Astrocyte (in vitro differentiated cells and primary cell): Measurements from ENCODE around the gene TMEM269. TPM values are rescaled to one million over a fixed set of nuclear protein-coding genes. Genes with fewer than 3 reads are reported as not detected.

Experiments used
- DNase-seq: peaks from one replicate; pipeline ENCODE4 v3.0.0-alpha.2; 2010; ENCODE audit warnings: low read depth
- FAIRE-seq: peaks from 2 replicates; lab custom pipeline; 2011; peaks lifted over from hg19 to GRCh38; lab: Jason Lieb, UNC
- H2AFZ ChIP-seq: 2 replicates; pipeline ENCODE4 v1.6.0; 2012; ENCODE audit warnings: low read depth, low read length, inconsistent platforms
- H3K27ac ChIP-seq: 2 replicates; pipeline ENCODE4 v1.5.1; 2011; ENCODE audit warnings: low read depth, low read length, inconsistent platforms
- H3K27me3 ChIP-seq: 2 replicates; pipeline ENCODE4 v1.6.0; 2011; ENCODE audit warnings: low read length, inconsistent platforms; ENCODE audit not compliant: insufficient read depth
- H3K36me3 ChIP-seq: 2 replicates; pipeline ENCODE4 v1.5.1; 2011; ENCODE audit warnings: low read length, inconsistent platforms; ENCODE audit not compliant: insufficient read depth
- H3K4me1 ChIP-seq: 2 replicates; pipeline ENCODE4 v1.5.1; 2011; ENCODE audit warnings: low read length, inconsistent platforms; ENCODE audit not compliant: insufficient read depth
- H3K4me2 ChIP-seq: 2 replicates; pipeline ENCODE4 v1.6.0; 2012; ENCODE audit warnings: low read length, inconsistent platforms
- H3K4me3 ChIP-seq: 2 replicates; pipeline ENCODE4 v1.5.1; 2011; ENCODE audit warnings: low read depth, mild to moderate bottlenecking, low read length, inconsistent platforms; ENCODE audit not compliant: insufficient read depth
- H3K79me2 ChIP-seq: 2 replicates; pipeline ENCODE4 v1.6.0; 2012; ENCODE audit warnings: mild to moderate bottlenecking, low read length, inconsistent platforms; ENCODE audit not compliant: insufficient read depth
- H3K9ac ChIP-seq: 2 replicates; pipeline ENCODE4 v1.6.0; 2012; ENCODE audit warnings: mild to moderate bottlenecking, low read length, inconsistent platforms
- H3K9me3 ChIP-seq: 2 replicates; pipeline ENCODE4 v1.5.1; 2012; ENCODE audit warnings: low read depth, mild to moderate bottlenecking, low read length, inconsistent platforms; ENCODE audit not compliant: insufficient read depth
- H4K20me1 ChIP-seq: 2 replicates; pipeline ENCODE4 v1.6.0; 2012; ENCODE audit warnings: low read length, inconsistent platforms; ENCODE audit not compliant: insufficient read depth
- H3K27ac Mint-ChIP-seq: one replicate; pipeline ENCODE4 v1.8.0; 2021; ENCODE audit warnings: mild to moderate bottlenecking, mixed read lengths; ENCODE audit not compliant: unreplicated experiment
- H3K27me3 Mint-ChIP-seq: one replicate; pipeline ENCODE4 v1.8.0; 2021; ENCODE audit warnings: low read depth, mixed read lengths; ENCODE audit not compliant: unreplicated experiment
- H3K36me3 Mint-ChIP-seq: one replicate; pipeline ENCODE4 v1.8.0; 2021; ENCODE audit warnings: low read depth, mixed read lengths; ENCODE audit not compliant: unreplicated experiment
- H3K4me1 Mint-ChIP-seq: one replicate; pipeline ENCODE4 v1.8.0; 2021; ENCODE audit warnings: low read depth, mixed read lengths; ENCODE audit not compliant: unreplicated experiment
- H3K4me3 Mint-ChIP-seq: one replicate; pipeline ENCODE4 v1.8.0; 2021; ENCODE audit warnings: mild to moderate bottlenecking, moderate library complexity, mixed read lengths; ENCODE audit not compliant: unreplicated experiment
- H3K9me3 Mint-ChIP-seq: one replicate; pipeline ENCODE4 v1.8.0; 2021; ENCODE audit warnings: mild to moderate bottlenecking, mixed read lengths; ENCODE audit not compliant: unreplicated experiment
- EZH2 ChIP-seq: IDR thresholded peaks from 2 replicates; pipeline ENCODE4 v1.6.1; 2012; ENCODE audit warnings: mild to moderate bottlenecking, low read length, inconsistent platforms; ENCODE audit not compliant: insufficient read depth
- total RNA-seq: library from RNA; stranded (reverse); gene quantifications from 2 replicates; pipeline ENCODE4 v1.2.1, GENCODE V29; 2021
- TF ChIP-seq, protein P1 (sequence below): IDR thresholded peaks from 2 replicates; pipeline ENCODE4 v1.5.1; 2011; ENCODE audit warnings: low read depth, mild to moderate bottlenecking, inconsistent platforms, low read length, moderate library complexity; ENCODE audit not compliant: insufficient read depth

TMEM269 gene
- total RNA-seq, 1 donor from 2014 or later: 0.09 TPM

DNA sequence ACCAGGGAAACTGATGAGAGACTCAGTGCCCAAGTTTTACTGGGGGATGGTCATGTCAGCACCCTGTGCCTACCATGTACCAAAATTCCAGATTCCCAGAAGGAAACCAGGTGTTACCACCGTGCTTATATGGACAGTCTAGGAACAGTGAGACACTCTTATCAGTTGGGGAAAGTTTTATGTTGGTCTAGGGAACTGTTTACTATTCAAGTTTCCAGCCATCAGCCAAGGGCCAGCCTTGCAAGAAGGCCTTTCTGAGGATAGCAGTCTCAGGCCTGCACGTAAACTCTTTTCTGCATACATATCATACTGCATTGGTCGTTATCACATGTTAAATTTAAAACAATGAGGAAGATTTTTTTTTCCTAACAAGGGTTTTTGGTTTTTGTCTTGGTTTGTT, 12.6 kb downstream of the TMEM269 start:
- no peaks in the 10 kb centered on the region for H3K79me2 ChIP-seq

DNA sequence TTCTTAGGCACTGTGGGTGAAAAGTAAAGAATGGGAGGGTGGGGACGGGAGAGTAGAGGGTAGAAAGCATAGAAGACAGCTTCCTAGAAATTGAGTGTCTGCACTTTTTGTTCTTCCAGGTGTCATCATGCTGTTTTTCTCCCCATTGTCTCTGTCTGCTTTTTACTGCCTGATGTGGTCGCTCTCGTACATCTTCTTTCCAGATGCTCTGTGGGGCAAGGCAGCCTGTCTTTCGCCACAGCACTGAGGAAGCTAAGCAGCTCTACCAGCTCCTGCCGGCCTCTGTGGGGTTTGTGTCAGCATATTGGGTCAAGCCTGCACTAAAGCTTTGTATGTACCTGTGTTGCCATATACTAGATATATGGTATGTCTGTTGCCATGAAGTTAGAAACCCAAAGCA, 13.2 kb downstream of the TMEM269 start:
- no peaks in the 10 kb centered on the region for H3K27me3 ChIP-seq
- no peaks in the 10 kb centered on the region for H3K4me1 ChIP-seq
- H2AFZ ChIP-seq: no peak overlapping the region
- peaks cover 16% of the 10 kb centered on the region for H3K27me3 Mint-ChIP-seq
- H3K4me3 Mint-ChIP-seq: no peak overlapping the region
- H4K20me1 ChIP-seq: no peaks in the 10 kb centered on the region
- no peak overlapping the region for H3K27ac ChIP-seq
- no peak overlapping the region for H3K9ac ChIP-seq
- H3K4me3 ChIP-seq: no peak overlapping the region
- no peak for DNase-seq
- no peaks in the 10 kb centered on the region for H3K36me3 Mint-ChIP-seq
- TF ChIP-seq, protein P1, sequence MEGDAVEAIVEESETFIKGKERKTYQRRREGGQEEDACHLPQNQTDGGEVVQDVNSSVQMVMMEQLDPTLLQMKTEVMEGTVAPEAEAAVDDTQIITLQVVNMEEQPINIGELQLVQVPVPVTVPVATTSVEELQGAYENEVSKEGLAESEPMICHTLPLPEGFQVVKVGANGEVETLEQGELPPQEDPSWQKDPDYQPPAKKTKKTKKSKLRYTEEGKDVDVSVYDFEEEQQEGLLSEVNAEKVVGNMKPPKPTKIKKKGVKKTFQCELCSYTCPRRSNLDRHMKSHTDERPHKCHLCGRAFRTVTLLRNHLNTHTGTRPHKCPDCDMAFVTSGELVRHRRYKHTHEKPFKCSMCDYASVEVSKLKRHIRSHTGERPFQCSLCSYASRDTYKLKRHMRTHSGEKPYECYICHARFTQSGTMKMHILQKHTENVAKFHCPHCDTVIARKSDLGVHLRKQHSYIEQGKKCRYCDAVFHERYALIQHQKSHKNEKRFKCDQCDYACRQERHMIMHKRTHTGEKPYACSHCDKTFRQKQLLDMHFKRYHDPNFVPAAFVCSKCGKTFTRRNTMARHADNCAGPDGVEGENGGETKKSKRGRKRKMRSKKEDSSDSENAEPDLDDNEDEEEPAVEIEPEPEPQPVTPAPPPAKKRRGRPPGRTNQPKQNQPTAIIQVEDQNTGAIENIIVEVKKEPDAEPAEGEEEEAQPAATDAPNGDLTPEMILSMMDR: no peak
- TF ChIP-seq EZH2: no peak
- H3K4me2 ChIP-seq: no peak overlapping the region
- H3K9me3 Mint-ChIP-seq: no peaks in the 10 kb centered on the region
- no peak overlapping the region for H3K27ac Mint-ChIP-seq
- no peak for FAIRE-seq
- no peaks in the 10 kb centered on the region for H3K79me2 ChIP-seq
- H3K4me1 Mint-ChIP-seq: no peaks in the 10 kb centered on the region
- no peaks in the 10 kb centered on the region for H3K9me3 ChIP-seq
- no peaks in the 10 kb centered on the region for H3K36me3 ChIP-seq

More for the DNA sequence above, 12.6 kb downstream of the TMEM269 start:
- H3K27ac ChIP-seq: no peak overlapping the region
- Mint-ChIP-seq H3K27me3 (peaks cover 16% of the 10 kb centered on the region), H3K36me3 (no peaks in the 10 kb centered on the region), H3K27ac (no peak overlapping the region), H3K4me1 (no peaks in the 10 kb centered on the region), H3K4me3 (no peak overlapping the region), H3K9me3 (no peaks in the 10 kb centered on the region)
- H3K4me3 ChIP-seq: no peak overlapping the region
- no peaks in the 10 kb centered on the region for H3K27me3 ChIP-seq
- DNase-seq (no peak), FAIRE-seq (no peak)
- H3K4me2 ChIP-seq: no peak overlapping the region
- TF ChIP-seq, protein P1: no peak
- no peak for TF ChIP-seq EZH2
- no peaks in the 10 kb centered on the region for H3K36me3 ChIP-seq
- H3K9ac ChIP-seq: no peak overlapping the region
- no peak overlapping the region for H2AFZ ChIP-seq
- no peaks in the 10 kb centered on the region for H3K4me1 ChIP-seq
- no peaks in the 10 kb centered on the region for H3K9me3 ChIP-seq
- H4K20me1 ChIP-seq: no peaks in the 10 kb centered on the region

DNA sequence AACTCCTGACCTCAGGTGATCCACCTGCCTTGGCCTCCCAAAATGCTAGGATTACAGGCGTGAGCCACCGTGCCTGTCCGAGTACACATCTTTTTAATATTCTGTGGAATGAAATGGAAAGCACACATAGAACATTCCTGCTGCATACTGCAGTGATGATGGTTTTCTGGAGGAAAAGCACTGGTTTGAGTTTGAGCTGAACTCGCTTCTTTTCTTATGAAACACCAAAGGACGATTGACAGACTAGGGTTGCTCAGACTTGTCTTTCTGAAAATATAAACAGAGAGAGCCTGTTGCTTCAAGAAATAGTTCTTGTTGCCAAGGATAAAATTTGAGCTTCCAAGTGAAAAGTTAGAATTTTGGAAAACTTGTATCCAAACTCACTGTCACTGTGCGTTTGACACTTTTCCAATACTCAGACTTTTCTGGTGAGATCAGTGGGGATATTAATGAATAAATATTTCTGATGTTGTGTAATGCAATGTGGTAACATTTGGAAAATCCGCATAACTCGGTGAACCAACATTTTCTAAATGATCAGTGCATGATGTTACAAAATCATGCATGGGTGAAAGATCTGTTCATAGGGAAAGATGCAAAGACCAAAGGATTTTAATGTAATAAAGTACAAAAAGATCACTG, 17.2 kb downstream of the TMEM269 start:
- TF ChIP-seq EZH2: no peak
- TF ChIP-seq, protein P1: no peak
- Histone ChIP-seq H3K4me3 (no peak overlapping the region), H3K9ac (no peak overlapping the region), H3K27me3 (no peaks in the 10 kb centered on the region), H4K20me1 (no peaks in the 10 kb centered on the region), H3K79me2 (no peaks in the 10 kb centered on the region), H3K27ac (no peak overlapping the region), H3K9me3 (no peaks in the 10 kb centered on the region), H3K4me1 (no peaks in the 10 kb centered on the region), H2AFZ (no peak overlapping the region), H3K4me2 (no peak overlapping the region), H3K36me3 (no peaks in the 10 kb centered on the region)
- Mint-ChIP-seq H3K9me3 (no peaks in the 10 kb centered on the region), H3K27ac (no peak overlapping the region), H3K27me3 (peaks cover under 1% of the 10 kb centered on the region), H3K36me3 (peaks cover 6% of the 10 kb centered on the region), H3K4me1 (peaks cover 12% of the 10 kb centered on the region), H3K4me3 (no peak overlapping the region)
- no peak for DNase-seq
- peak; percentile 5 for FAIRE-seq
